IgD-negative memory B cell (primary cell): ENCODE data around the gene OSR1. TPM values are rescaled to one million over a fixed set of nuclear protein-coding genes. Genes with fewer than 3 reads are reported as not detected.

ENCODE experiments used
- H3K27ac Mint-ChIP-seq, 3 donors: one replicate each; pipeline ENCODE4 v1.8.0; 2020 to 2022; ENCODE audit warnings: mild to moderate bottlenecking in 3 of 3, mixed read lengths in 3 of 3, moderate library complexity in 1 of 3
- H3K27me3 Mint-ChIP-seq: one replicate; pipeline ENCODE4 v1.8.0; 2021; ENCODE audit warnings: mixed read lengths
- H3K36me3 Mint-ChIP-seq: one replicate; pipeline ENCODE4 v1.8.0; 2020; ENCODE audit warnings: mild to moderate bottlenecking, mixed read lengths
- H3K4me1 Mint-ChIP-seq, 3 donors: one replicate each; pipeline ENCODE4 v1.8.0; 2020 to 2022; ENCODE audit warnings: mixed read lengths in 3 of 3, mild to moderate bottlenecking in 1 of 3
- H3K4me3 Mint-ChIP-seq, 4 donors: one replicate each; pipeline ENCODE4 v1.8.0; 2020 to 2022; ENCODE audit warnings: mild to moderate bottlenecking in 4 of 4, mixed read lengths in 4 of 4, moderate library complexity in 3 of 4
- H3K9me3 Mint-ChIP-seq, 3 donors: one replicate each; pipeline ENCODE4 v1.8.0; 2020 to 2021; ENCODE audit warnings: mixed read lengths in 3 of 3, mild to moderate bottlenecking in 1 of 3
- polyA plus RNA-seq: library from polyadenylated mRNA; unstranded; fragments of 300-500 nt; fragmentation: Illumina TruSeq; gene quantifications from one replicate; pipeline ENCODE4 v1.2.3, GENCODE V29; 2021

OSR1 gene
- polyA plus RNA-seq, 1 donor from 2014 or later = not detected

GRCh38 chr2:19362755-19363473 is 4.5 kb upstream of the OSR1 start:
- peaks cover 0 to 4% (median 0%) of the 10 kb centered on the region in 3 donors for H3K9me3 Mint-ChIP-seq
- H3K4me3 Mint-ChIP-seq = peak overlapping the region; percentile 88 to 96 (median 95)
- peaks cover 14 to 30% (median 17%) of the 10 kb centered on the region in 3 donors for H3K4me1 Mint-ChIP-seq
- no peaks in the 10 kb centered on the region for H3K36me3 Mint-ChIP-seq
- H3K27ac Mint-ChIP-seq = peak overlapping the region; percentile 46 to 81 (median 80)
- H3K27me3 Mint-ChIP-seq = peaks cover 45% of the 10 kb centered on the region

GRCh38 chr2:19362094-19362754 is 3.8 kb upstream of the OSR1 start:
- peak overlapping the region; percentile 88 to 96 (median 95) for H3K4me3 Mint-ChIP-seq
- H3K36me3 Mint-ChIP-seq = no peaks in the 10 kb centered on the region
- H3K9me3 Mint-ChIP-seq = peaks cover 0 to 4% (median 0%) of the 10 kb centered on the region in 3 donors
- H3K27me3 Mint-ChIP-seq = peaks cover 52% of the 10 kb centered on the region
- H3K4me1 Mint-ChIP-seq = peaks cover 17 to 37% (median 19%) of the 10 kb centered on the region in 3 donors
- peak overlapping the region; percentile 46 to 80 (median 57) for H3K27ac Mint-ChIP-seq

- Mint-ChIP-seq H3K27ac (peak overlapping the region; percentile 46 to 80 (median 57)), H3K9me3 (peaks cover 0 to 4% (median 0%) of the 10 kb centered on the region in 3 donors), H3K4me3 (peak overlapping the region; percentile 88 to 96 (median 95)), H3K4me1 (peaks cover 19 to 37% (median 23%) of the 10 kb centered on the region in 3 donors), H3K27me3 (peaks cover 60% of the 10 kb centered on the region), H3K36me3 (no peaks in the 10 kb centered on the region)
Observed at GRCh38 chr2:19361325-19361990, 3.0 kb upstream of the OSR1 start.

- H3K36me3 Mint-ChIP-seq = no peaks in the 10 kb centered on the region
- H3K27me3 Mint-ChIP-seq = peaks cover 65% of the 10 kb centered on the region
Observed at GRCh38 chr2:19360966-19361321, 2.5 kb upstream of the OSR1 start.

GRCh38 chr2:19360266-19360965 is 2.0 kb upstream of the OSR1 start:
- Mint-ChIP-seq H3K9me3 (peaks cover 0 to 7% (median 0%) of the 10 kb centered on the region in 3 donors), H3K27me3 (peaks cover 69% of the 10 kb centered on the region), H3K4me1 (peaks cover 20 to 41% (median 27%) of the 10 kb centered on the region in 3 donors), H3K27ac (peak overlapping the region in 2 of 3 donors; percentile 40 to 57), H3K4me3 (peak overlapping the region; percentile 8 to 96 (median 84)), H3K36me3 (no peaks in the 10 kb centered on the region)

More at GRCh38 chr2:19360966-19361321, 2.5 kb upstream of the OSR1 start:
- Mint-ChIP-seq H3K4me1 (peaks cover 20 to 37% (median 25%) of the 10 kb centered on the region in 3 donors), H3K9me3 (peaks cover 0 to 4% (median 0%) of the 10 kb centered on the region in 3 donors), H3K27ac (peak overlapping the region in 1 of 3 donors; percentile 57), H3K4me3 (peak overlapping the region; percentile 88 to 96 (median 95))

GRCh38 chr2:19359456-19359855 is 1.0 kb upstream of the OSR1 start:
- H3K9me3 Mint-ChIP-seq = peaks cover 0 to 9% (median 0%) of the 10 kb centered on the region in 3 donors
- peak overlapping the region in 2 of 3 donors; percentile 40 to 57 for H3K27ac Mint-ChIP-seq
- H3K4me3 Mint-ChIP-seq = peak overlapping the region in 2 of 4 donors; percentile 39 to 88
- peaks cover 20 to 45% (median 27%) of the 10 kb centered on the region in 3 donors for H3K4me1 Mint-ChIP-seq
- no peaks in the 10 kb centered on the region for H3K36me3 Mint-ChIP-seq
- peaks cover 77% of the 10 kb centered on the region for H3K27me3 Mint-ChIP-seq

- Mint-ChIP-seq H3K27ac (peak overlapping the region in 1 of 3 donors; percentile 57), H3K27me3 (peaks cover 82% of the 10 kb centered on the region), H3K4me1 (peaks cover 20 to 45% (median 27%) of the 10 kb centered on the region in 3 donors), H3K4me3 (peak overlapping the region; percentile 38 to 88 (median 76)), H3K36me3 (no peaks in the 10 kb centered on the region), H3K9me3 (peaks cover 0 to 9% (median 0%) of the 10 kb centered on the region in 3 donors)
Observed at GRCh38 chr2:19359021-19359357, 566 bp upstream of the OSR1 start.

GRCh38 chr2:19357402-19358241 is 801 bp downstream of the OSR1 start:
- H3K36me3 Mint-ChIP-seq = no peaks in the 10 kb centered on the region
- H3K27me3 Mint-ChIP-seq = peaks cover 81% of the 10 kb centered on the region
- H3K27ac Mint-ChIP-seq = peak overlapping the region; percentile 72 to 96 (median 95)
- H3K4me1 Mint-ChIP-seq = peaks cover 16 to 32% (median 19%) of the 10 kb centered on the region in 3 donors
- H3K9me3 Mint-ChIP-seq = peaks cover 0 to 9% (median 3%) of the 10 kb centered on the region in 3 donors
- H3K4me3 Mint-ChIP-seq = peak overlapping the region; percentile 59 to 84 (median 81)

- H3K4me3 Mint-ChIP-seq = peak overlapping the region in 3 of 4 donors; percentile 82 to 85 (median 85)
- H3K9me3 Mint-ChIP-seq = peaks cover 0 to 9% (median 3%) of the 10 kb centered on the region in 3 donors
- peaks cover 12 to 24% (median 16%) of the 10 kb centered on the region in 3 donors for H3K4me1 Mint-ChIP-seq
- H3K36me3 Mint-ChIP-seq = no peaks in the 10 kb centered on the region
- H3K27me3 Mint-ChIP-seq = peaks cover 81% of the 10 kb centered on the region
- peak overlapping the region; percentile 72 to 96 (median 95) for H3K27ac Mint-ChIP-seq
Observed at GRCh38 chr2:19356545-19357401, 1.6 kb downstream of the OSR1 start.

GRCh38 chr2:19355931-19356544 is 2.4 kb downstream of the OSR1 start:
- Mint-ChIP-seq H3K9me3 (peaks cover 0 to 10% (median 3%) of the 10 kb centered on the region in 3 donors), H3K4me1 (peaks cover 9 to 26% (median 18%) of the 10 kb centered on the region in 3 donors), H3K27me3 (peaks cover 79% of the 10 kb centered on the region), H3K36me3 (no peaks in the 10 kb centered on the region), H3K4me3 (peak overlapping the region in 2 of 4 donors; percentile 82 to 85), H3K27ac (peak overlapping the region; percentile 72 to 96 (median 95))

GRCh38 chr2:19355416-19355821 is 3.0 kb downstream of the OSR1 start:
- no peaks in the 10 kb centered on the region for H3K36me3 Mint-ChIP-seq
- peaks cover 78% of the 10 kb centered on the region for H3K27me3 Mint-ChIP-seq
- H3K4me1 Mint-ChIP-seq = peaks cover 7 to 27% (median 19%) of the 10 kb centered on the region in 3 donors
- H3K9me3 Mint-ChIP-seq = peaks cover 0 to 11% (median 3%) of the 10 kb centered on the region in 3 donors
- H3K27ac Mint-ChIP-seq = peak overlapping the region in 2 of 3 donors; percentile 47 to 95
- H3K4me3 Mint-ChIP-seq = peak overlapping the region in 1 of 4 donors; percentile 81

- Mint-ChIP-seq H3K4me3 (peak overlapping the region in 1 of 4 donors; percentile 81), H3K4me1 (peaks cover 7 to 23% (median 19%) of the 10 kb centered on the region in 3 donors), H3K27me3 (peaks cover 75% of the 10 kb centered on the region), H3K27ac (peak overlapping the region in 1 of 3 donors; percentile 95), H3K36me3 (no peaks in the 10 kb centered on the region), H3K9me3 (peaks cover 0 to 11% (median 3%) of the 10 kb centered on the region in 3 donors)
Observed at GRCh38 chr2:19355014-19355405, 3.4 kb downstream of the OSR1 start.
